Mesendoderm (in vitro differentiated cells): ENCODE data around the gene CYP46A1.
"Not testable (repeated sequence)": the region's sequence is repeated elsewhere in the genome, so short reads cannot be mapped to it uniquely, and the experiment has no call there.

ENCODE experiments used
- DNase-seq: peaks from one replicate; pipeline ENCODE4 v3.0.0; 2013
- H2AK5ac ChIP-seq: 2 replicates; pipeline ENCODE4 v1.6.1; 2013; ENCODE audit warnings: low read length, inconsistent platforms
- H2BK120ac ChIP-seq: 2 replicates; pipeline ENCODE4 v1.6.1; 2013; ENCODE audit warnings: low read depth, mild to moderate bottlenecking, low read length, moderate library complexity, mixed read lengths
- H2BK15ac ChIP-seq: replicated peaks from 2 replicates; pipeline ENCODE4 v1.6.1; 2013; ENCODE audit warnings: low read depth, mild to moderate bottlenecking, moderate library complexity
- H2BK5ac ChIP-seq: 2 replicates; pipeline ENCODE4 v1.6.1; 2013; ENCODE audit warnings: low read length, inconsistent platforms
- H3K18ac ChIP-seq: 2 replicates; pipeline ENCODE4 v1.6.1; 2013; ENCODE audit warnings: mild to moderate bottlenecking, low read length, mixed read lengths
- H3K23ac ChIP-seq: one replicate; pipeline ENCODE4 v1.6.1; 2013; ENCODE audit warnings: low read length
- H3K27ac ChIP-seq: 2 replicates; pipeline ENCODE4 v1.5.1; 2013; ENCODE audit warnings: low read depth, mild to moderate bottlenecking, inconsistent platforms, low read length, moderate library complexity
- H3K27me3 ChIP-seq: 2 replicates; pipeline ENCODE4 v1.6.1; 2013; ENCODE audit warnings: low read length, control low read depth, mild to moderate bottlenecking, inconsistent platforms; ENCODE audit not compliant: insufficient read depth, poor library complexity
- H3K36me3 ChIP-seq: 2 replicates; pipeline ENCODE4 v1.6.1; 2013; ENCODE audit warnings: low read length, inconsistent platforms; ENCODE audit not compliant: control insufficient read depth, insufficient read depth
- H3K4ac ChIP-seq: one replicate; pipeline ENCODE4 v1.6.1; 2013; ENCODE audit warnings: low read depth, mild to moderate bottlenecking, low read length, moderate library complexity
- H3K4me1 ChIP-seq: 2 replicates; pipeline ENCODE4 v1.6.1; 2013; ENCODE audit warnings: low read depth, low read length, inconsistent platforms; ENCODE audit not compliant: control insufficient read depth
- H3K4me2 ChIP-seq: 2 replicates; pipeline ENCODE4 v1.6.1; 2013; ENCODE audit warnings: low read length
- H3K4me3 ChIP-seq: 2 replicates; pipeline ENCODE4 v1.5.1; 2013; ENCODE audit warnings: mild to moderate bottlenecking, low read length
- H3K56ac ChIP-seq: one replicate; pipeline ENCODE4 v1.6.1; 2013; ENCODE audit warnings: low read length
- H3K79me1 ChIP-seq: 2 replicates; pipeline ENCODE4 v1.6.1; 2013; ENCODE audit warnings: low read length, inconsistent platforms
- H3K79me2 ChIP-seq: 2 replicates; pipeline ENCODE4 v1.6.1; 2013; ENCODE audit warnings: mild to moderate bottlenecking, low read length; ENCODE audit not compliant: control insufficient read depth, insufficient read depth
- H3K9ac ChIP-seq: 2 replicates; pipeline ENCODE4 v1.6.1; 2013; ENCODE audit warnings: low read length, inconsistent platforms
- H4K5ac ChIP-seq: one replicate; pipeline ENCODE4 v1.6.1; 2013; ENCODE audit warnings: low read length
- H4K8ac ChIP-seq: one replicate; pipeline ENCODE4 v1.6.1; 2013; ENCODE audit warnings: low read depth, mild to moderate bottlenecking, control low read depth, low read length, moderate library complexity
- WGBS: extraction: QIAGEN DNeasy Blood & Tissue Kit; methylation state at CpG from one replicate; pipeline ENCODE4 v1.1.7; 2013; ENCODE audit warnings: low lambda C conversion rate, missing lambda C conversion rate; ENCODE audit not compliant: insufficient coverage; ENCODE audit errors: extremely low coverage; 5-methylcytosine and 5-hydroxymethylcytosine counted together

The CYP46A1 gene

DNA sequence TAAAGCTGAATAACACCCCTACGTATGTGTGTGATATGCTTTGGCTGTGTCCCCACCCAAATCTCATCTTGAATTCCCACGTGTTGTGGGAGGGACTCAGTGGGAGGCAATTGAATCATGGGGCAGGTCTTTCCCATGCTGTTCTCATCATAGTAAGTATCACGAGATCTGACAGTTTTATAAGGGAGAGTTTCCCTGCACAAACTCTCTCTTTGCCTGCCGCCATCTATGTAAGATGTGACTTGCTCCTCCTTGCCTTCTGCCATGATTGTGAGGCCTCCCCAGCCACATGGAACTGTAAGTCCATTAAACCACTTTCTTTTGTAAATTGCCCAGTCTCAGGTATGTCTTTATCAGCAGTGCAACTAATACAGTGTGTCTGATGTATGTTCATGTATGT lies 78.8 kb downstream of the CYP46A1 start:
- H3K27ac ChIP-seq, H3K27me3 ChIP-seq, H3K79me1 ChIP-seq, H3K4me2 ChIP-seq, H2BK120ac ChIP-seq, H2BK15ac ChIP-seq, DNase-seq, H3K36me3 ChIP-seq, H3K56ac ChIP-seq, H3K18ac ChIP-seq, H3K4ac ChIP-seq, H3K23ac ChIP-seq, H4K5ac ChIP-seq, H2BK5ac ChIP-seq, H3K4me3 ChIP-seq, H3K4me1 ChIP-seq, H4K8ac ChIP-seq, H3K79me2 ChIP-seq, H3K9ac ChIP-seq, H2AK5ac ChIP-seq: not testable (repeated sequence)
- no CpG with 5 or more reads among the region's 4 CpGs for WGBS

DNA sequence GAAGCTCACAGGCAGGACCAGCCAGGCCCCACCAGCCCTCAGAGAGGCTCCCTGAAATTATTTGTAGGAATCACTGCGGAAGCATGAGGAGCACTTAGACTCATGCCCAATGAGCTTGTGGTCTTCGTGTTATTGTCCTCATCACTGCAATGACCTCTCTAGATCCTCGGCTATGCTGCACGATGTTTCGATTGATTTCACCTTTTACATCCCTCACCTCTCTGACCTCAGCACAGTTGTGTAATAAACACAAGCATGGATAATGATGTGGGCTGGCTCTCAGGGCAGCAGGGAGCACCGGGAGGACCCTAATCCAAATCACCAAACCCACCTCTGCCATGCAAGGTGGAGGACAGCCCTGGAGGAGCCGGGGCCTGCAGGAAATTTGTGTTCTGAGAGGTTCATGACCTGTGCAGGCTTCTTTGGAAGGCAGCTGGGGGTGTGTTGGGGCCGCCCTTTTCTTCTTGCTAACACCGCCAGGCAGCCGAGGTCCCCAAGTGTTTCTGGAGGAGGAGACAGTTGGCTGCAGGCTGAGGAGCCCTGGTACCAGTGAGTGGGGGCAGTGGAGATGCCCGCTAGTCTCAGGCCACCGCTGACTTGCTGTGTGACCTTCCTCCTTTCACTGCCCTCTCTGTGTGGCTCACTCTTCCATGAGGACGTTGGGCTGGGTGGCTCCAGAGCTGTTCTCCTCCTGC lies 79.6 kb downstream of the CYP46A1 start:
- Histone ChIP-seq H3K4ac (no peak overlapping the region), H2BK5ac (no peak overlapping the region), H2AK5ac (no peak overlapping the region), H3K79me2 (no peaks in the 10 kb centered on the region), H3K23ac (no peak overlapping the region), H3K36me3 (no peaks in the 10 kb centered on the region), H3K56ac (no peak overlapping the region), H3K27ac (no peak overlapping the region), H3K4me1 (no peaks in the 10 kb centered on the region), H3K4me3 (no peak overlapping the region), H3K79me1 (no peaks in the 10 kb centered on the region), H2BK120ac (no peak overlapping the region), H4K8ac (no peak overlapping the region), H2BK15ac (no peak overlapping the region), H4K5ac (no peak overlapping the region), H3K9ac (no peak overlapping the region), H3K18ac (no peak overlapping the region), H3K27me3 (no peaks in the 10 kb centered on the region), H3K4me2 (no peak overlapping the region)
- DNase-seq: no peak
- no CpG with 5 or more reads among the region's 13 CpGs for WGBS

DNA sequence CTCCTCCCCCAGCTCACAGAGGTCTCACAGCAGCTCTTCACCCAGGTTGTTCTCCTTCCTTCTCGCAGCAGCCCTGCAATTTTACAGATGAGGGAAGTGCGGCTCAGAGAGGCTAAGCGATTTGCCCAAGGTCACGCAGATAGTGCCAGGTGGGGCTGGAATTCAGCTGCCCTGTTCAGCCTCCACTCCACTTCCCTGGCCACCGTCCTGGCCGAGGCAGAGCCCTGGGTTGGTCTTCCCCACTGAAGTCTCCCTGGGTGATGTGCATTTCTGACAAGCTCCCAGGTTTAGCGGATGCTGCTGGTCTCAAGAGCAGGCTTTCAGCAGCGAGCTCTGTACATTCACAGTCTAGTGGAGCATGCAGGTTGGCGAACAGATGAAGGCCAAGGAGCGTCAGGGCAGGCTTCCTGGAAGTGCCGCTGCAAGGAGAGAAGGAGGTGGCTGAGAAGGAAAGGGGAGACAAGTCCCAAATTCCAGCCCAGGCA lies 80.2 kb downstream of the CYP46A1 start:
- DNase-seq: no peak
- Histone ChIP-seq H2AK5ac (no peak overlapping the region), H2BK5ac (no peak overlapping the region), H3K4me3 (no peak overlapping the region), H3K18ac (no peak overlapping the region), H3K9ac (no peak overlapping the region), H3K79me2 (no peaks in the 10 kb centered on the region), H3K36me3 (no peaks in the 10 kb centered on the region), H3K4me2 (no peak overlapping the region), H3K23ac (no peak overlapping the region), H3K56ac (no peak overlapping the region), H3K27me3 (no peaks in the 10 kb centered on the region), H3K79me1 (no peaks in the 10 kb centered on the region), H3K4me1 (no peaks in the 10 kb centered on the region), H2BK15ac (no peak overlapping the region), H3K4ac (no peak overlapping the region), H2BK120ac (no peak overlapping the region), H4K5ac (no peak overlapping the region), H4K8ac (no peak overlapping the region), H3K27ac (no peak overlapping the region)
- no CpG with 5 or more reads among the region's 11 CpGs for whole genome bisulfite sequencing

DNA sequence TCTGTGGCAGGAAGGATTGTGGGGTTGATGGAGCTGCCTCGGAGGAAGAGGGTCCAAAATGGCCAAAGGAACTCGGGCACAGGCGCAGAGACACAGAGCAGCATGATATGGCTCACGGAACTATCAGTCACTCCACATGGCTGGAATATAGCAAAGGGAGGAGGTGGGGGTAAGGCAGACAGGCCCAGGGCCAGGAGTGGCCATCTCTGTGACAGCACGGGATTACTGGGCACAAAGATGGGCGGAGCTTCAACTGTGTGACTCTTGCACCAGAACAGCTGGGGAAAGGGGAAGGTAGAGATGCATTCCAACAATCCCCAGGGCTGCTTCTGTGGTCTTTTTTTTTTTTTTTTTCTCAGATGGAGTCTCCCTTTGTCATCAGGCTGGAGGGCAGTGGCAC lies 84.3 kb downstream of the CYP46A1 start:
- WGBS: no CpG with 5 or more reads among the region's 6 CpGs
- peak; percentile 31 for DNase-seq

DNA sequence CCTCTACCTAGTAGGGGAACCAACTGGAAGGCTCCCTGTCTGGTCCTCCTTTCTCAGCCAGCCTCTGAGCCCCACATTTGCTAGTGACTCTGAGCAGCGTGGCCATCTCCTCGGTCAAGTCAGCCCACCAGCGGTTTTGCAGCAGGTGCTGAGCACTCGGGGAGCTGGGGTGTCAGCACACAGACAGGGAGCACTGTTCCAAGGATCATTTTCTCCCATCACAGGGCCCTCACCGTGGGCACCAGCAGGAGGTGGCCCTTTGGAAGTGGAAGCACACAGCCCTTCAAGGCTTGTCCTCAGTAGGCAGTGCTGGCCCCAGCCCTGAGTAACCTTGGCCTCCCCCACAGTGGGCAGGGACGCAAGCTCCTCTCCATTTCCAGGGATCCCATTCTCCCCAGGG lies 85.0 kb downstream of the CYP46A1 start:
- Histone ChIP-seq H3K27ac (no peak overlapping the region), H3K79me2 (no peaks in the 10 kb centered on the region), H3K9ac (no peak overlapping the region), H3K18ac (no peak overlapping the region), H2BK5ac (no peak overlapping the region), H2AK5ac (no peak overlapping the region), H4K8ac (no peak overlapping the region), H3K4me1 (no peaks in the 10 kb centered on the region), H3K79me1 (no peaks in the 10 kb centered on the region), H3K4me2 (no peak overlapping the region), H2BK15ac (no peak overlapping the region), H3K27me3 (no peaks in the 10 kb centered on the region), H3K36me3 (no peaks in the 10 kb centered on the region), H3K4me3 (no peak overlapping the region), H3K56ac (no peak overlapping the region), H4K5ac (no peak overlapping the region), H3K23ac (no peak overlapping the region), H3K4ac (no peak overlapping the region), H2BK120ac (no peak overlapping the region)
- WGBS: no CpG with 5 or more reads among the region's 6 CpGs
- no peak for DNase-seq

More for the DNA sequence above, 84.3 kb downstream of the CYP46A1 start:
- Histone ChIP-seq H3K56ac (no peak overlapping the region), H4K5ac (no peak overlapping the region), H3K9ac (no peak overlapping the region), H2BK5ac (no peak overlapping the region), H2BK120ac (no peak overlapping the region), H2BK15ac (no peak overlapping the region), H3K4ac (no peak overlapping the region), H4K8ac (no peak overlapping the region), H3K27me3 (no peaks in the 10 kb centered on the region), H2AK5ac (no peak overlapping the region), H3K36me3 (no peaks in the 10 kb centered on the region), H3K4me3 (no peak overlapping the region), H3K4me2 (no peak overlapping the region), H3K23ac (no peak overlapping the region), H3K18ac (no peak overlapping the region), H3K27ac (no peak overlapping the region), H3K79me1 (no peaks in the 10 kb centered on the region), H3K4me1 (no peaks in the 10 kb centered on the region), H3K79me2 (no peaks in the 10 kb centered on the region)

DNA sequence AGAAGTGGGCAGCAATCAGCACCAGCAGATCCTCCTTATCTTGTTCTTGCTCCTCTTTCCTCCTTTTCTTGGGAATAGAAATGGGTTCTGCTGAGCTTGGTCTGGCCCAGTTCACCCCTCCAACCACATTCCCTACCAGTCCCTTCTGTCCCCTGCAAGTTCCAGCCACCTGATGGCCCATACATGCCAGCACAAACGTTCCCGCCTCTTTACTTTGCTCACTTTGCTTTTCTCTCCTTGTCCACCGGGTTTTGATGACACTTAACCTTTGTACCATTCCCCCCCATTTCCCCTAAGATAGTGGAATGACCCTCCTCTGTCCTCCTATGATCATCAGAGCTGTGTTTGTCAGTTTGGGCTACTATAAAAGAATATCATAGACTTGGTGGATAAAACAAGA lies 85.7 kb downstream of the CYP46A1 start:
- WGBS: no CpG with 5 or more reads among the region's 3 CpGs
- H3K4me1 ChIP-seq: no peaks in the 10 kb centered on the region
- no peak overlapping the region for H2BK15ac ChIP-seq
- H3K27ac ChIP-seq: no peak overlapping the region
- no peak overlapping the region for H3K18ac ChIP-seq
- no peak overlapping the region for H3K4me3 ChIP-seq
- H2BK5ac ChIP-seq: no peak overlapping the region
- no peak overlapping the region for H4K5ac ChIP-seq
- H3K79me2 ChIP-seq: no peaks in the 10 kb centered on the region
- no peak for DNase-seq
- H3K79me1 ChIP-seq: no peaks in the 10 kb centered on the region
- H3K56ac ChIP-seq: no peak overlapping the region
- H4K8ac ChIP-seq: no peak overlapping the region
- H3K4me2 ChIP-seq: no peak overlapping the region
- H3K27me3 ChIP-seq: no peaks in the 10 kb centered on the region
- no peaks in the 10 kb centered on the region for H3K36me3 ChIP-seq
- no peak overlapping the region for H3K23ac ChIP-seq
- no peak overlapping the region for H3K4ac ChIP-seq
- no peak overlapping the region for H2BK120ac ChIP-seq
- H2AK5ac ChIP-seq: no peak overlapping the region
- H3K9ac ChIP-seq: no peak overlapping the region
